GM10248 (cell line): ENCODE results near the gene TAMALIN.

Experiments
- CTCF ChIA-PET: fragments of 300-600 bp; sonication (Branson Sonifier 250); formaldehyde crosslinking; extraction: SDS; loops from one replicate; lab custom pipeline; 2021; ENCODE audit warnings: antibody characterized with exemption; lab: Yijun Ruan, JAX
- POLR2A ChIA-PET: fragments of 350-650 bp; sonication (Branson Sonifier 250); formaldehyde crosslinking; extraction: SDS; loops from one replicate; lab custom pipeline; 2020; ENCODE audit warnings: antibody characterized with exemption; lab: Yijun Ruan, JAX
- DNase-seq: peaks from one replicate; pipeline ENCODE4 v3.0.0; 2012; ENCODE audit errors: extremely low spot score
- CTCF ChIP-seq: IDR thresholded peaks from 2 replicates; pipeline ENCODE4 v1.5.1; 2012; ENCODE audit warnings: mild to moderate bottlenecking, low read depth; ENCODE audit errors: extremely low read depth, missing control alignments, control extremely low read depth

TAMALIN gene

GRCh38 chr12:52033446-52034140, 26.8 kb downstream of the TAMALIN start:
- CTCF ChIA-PET: interaction anchor here (1.1 to 33.0 kb wide), 9 partner anchors 7 to 110 kb away, joined by 3 to 1220 read pairs (median 10); partner anchors contain the start of genes ATG101, NR4A1, SMIM41 and TAMALIN
- DNase-seq: no peak

GRCh38 chr12:52035190-52035589, 28.4 kb downstream of the TAMALIN start:
- CTCF ChIA-PET: interaction anchor here (13.7 to 33.0 kb wide), 3 partner anchors 12 to 89 kb away, joined by 172 to 1220 read pairs (median 186); partner anchors contain the start of genes ATG101, NR4A1 and SMIM41
- no peak for DNase-seq
- POLR2A ChIA-PET: interaction anchor here (1.5 kb wide), 1 partner anchor 15 kb away, joined by 6 read pairs; the partner anchor contains the start of gene NR4A1
- no peak for TF ChIP-seq CTCF

More at GRCh38 chr12:52033446-52034140, 26.8 kb downstream of the TAMALIN start:
- POLR2A ChIA-PET: interaction anchor here (0.7 to 3.9 kb wide), 6 partner anchors 10 to 950 kb away, joined by 3 to 22 read pairs (median 4); partner anchors contain the start of genes ATG101, CSRNP2 and NR4A1
- TF ChIP-seq CTCF: no peak

- ChIA-PET CTCF (interaction anchor here (1.2 to 33.0 kb wide), 4 partner anchors 10 to 86 kb away, joined by 3 to 1220 read pairs (median 88); partner anchors contain the start of genes ATG101, NR4A1 and SMIM41), POLR2A (interaction anchor here (1.5 kb wide), 1 partner anchor 15 kb away, joined by 6 read pairs; the partner anchor contains the start of gene NR4A1)
- DNase-seq: no peak
- TF ChIP-seq CTCF: no peak
These were observed 29.2 kb downstream of the TAMALIN start for GRCh38 chr12:52035926-52036325.

- DNase-seq: peak; percentile 77
- no peak for TF ChIP-seq CTCF
- ChIA-PET CTCF (interaction anchor here (1.2 to 33.0 kb wide), 5 partner anchors 9 to 85 kb away, joined by 3 to 1220 read pairs (median 6); partner anchors contain the start of genes ATG101, NR4A1 and SMIM41), POLR2A (interaction anchor here (1.5 kb wide), 1 partner anchor 14 kb away, joined by 6 read pairs; the partner anchor contains the start of gene NR4A1)
These were observed 29.9 kb downstream of the TAMALIN start for GRCh38 chr12:52036587-52037171.

GRCh38 chr12:52037248-52037861, 30.6 kb downstream of the TAMALIN start:
- no peak for TF ChIP-seq CTCF
- DNase-seq: no peak
- ChIA-PET POLR2A (no interaction called here), CTCF (interaction anchor here (1.5 to 33.0 kb wide), 3 partner anchors 14 to 83 kb away, joined by 6 to 1220 read pairs (median 172); partner anchors contain the start of genes ATG101, NR4A1 and SMIM41)
